NB4 (cell line): ENCODE data around the gene PHACTR1.

Experiments
- CTCF ChIP-seq: IDR thresholded peaks from one replicate; pipeline ENCODE4 v1.5.1; 2012; ENCODE audit warnings: low read depth, low read length
- MYC ChIP-seq: IDR thresholded peaks from 2 replicates; pipeline ENCODE4 v1.6.1; 2011; ENCODE audit warnings: low read depth, low read length

GRCh38 chr6:12785921-12786320 is 69.4 kb downstream of the PHACTR1 start:
- TF ChIP-seq MYC, result no peak
- TF ChIP-seq CTCF, result no peak
